Measurements from ENCODE around the gene CTSC. TPM values are rescaled to one million over a fixed set of nuclear protein-coding genes. Genes with fewer than 3 reads are reported as not detected.

CTSC gene
- total RNA-seq, 1 experiment from 2014 or later: 34.6 TPM

- no peaks in the 10 kb centered on the region for H3K36me3 ChIP-seq
- no peaks in the 10 kb centered on the region for H3K27me3 ChIP-seq
- H3K4me3 ChIP-seq: no peak overlapping the region
- no peak for DNase-seq
- H3K4me1 ChIP-seq: no peaks in the 10 kb centered on the region
- no peak overlapping the region for H3K27ac ChIP-seq
- no peaks in the 10 kb centered on the region for H3K9me3 ChIP-seq (replicated peaks)
Measured at GRCh38 chr11:88315015-88315414, 22.5 kb downstream of the CTSC start.

DNA sequence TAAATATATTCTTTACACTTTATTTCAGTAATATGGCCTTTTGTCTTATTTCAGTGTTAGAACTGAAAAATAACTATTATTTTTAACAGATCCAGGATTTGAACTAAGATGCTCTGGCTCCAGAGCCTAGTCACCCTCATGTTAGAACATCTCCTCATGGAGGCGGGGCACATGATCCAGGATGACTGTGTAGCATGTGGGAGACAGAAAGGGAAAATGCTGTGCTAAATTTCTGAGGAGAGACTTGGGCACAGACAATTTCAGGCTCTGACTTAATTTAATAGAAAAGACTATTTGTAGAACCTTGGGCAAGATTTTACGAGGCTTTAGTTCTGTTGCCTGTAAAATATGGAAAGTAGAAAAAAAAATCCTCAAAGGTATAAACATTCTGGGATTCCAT, 24.1 kb downstream of the CTSC start:
- Histone ChIP-seq H3K4me3 (no peak overlapping the region), H3K9me3 (replicated peaks) (no peaks in the 10 kb centered on the region), H3K27ac (no peak overlapping the region), H3K4me1 (no peaks in the 10 kb centered on the region), H3K27me3 (no peaks in the 10 kb centered on the region), H3K36me3 (no peaks in the 10 kb centered on the region)
- DNase-seq: no peak

GRCh38 chr11:88312628-88313027, 24.9 kb downstream of the CTSC start:
- Histone ChIP-seq H3K27ac (no peak overlapping the region), H3K27me3 (no peaks in the 10 kb centered on the region)
- DNase-seq: no peak

GRCh38 chr11:88310246-88310645, 27.3 kb downstream of the CTSC start:
- Histone ChIP-seq H3K27ac (no peak overlapping the region), H3K4me1 (no peaks in the 10 kb centered on the region), H3K36me3 (no peaks in the 10 kb centered on the region), H3K9me3 (replicated peaks) (no peaks in the 10 kb centered on the region), H3K4me3 (no peak overlapping the region), H3K27me3 (no peaks in the 10 kb centered on the region)
- no peak for DNase-seq

More at GRCh38 chr11:88312628-88313027, 24.9 kb downstream of the CTSC start:
- H3K9me3 ChIP-seq (replicated peaks): no peaks in the 10 kb centered on the region
- no peaks in the 10 kb centered on the region for H3K4me1 ChIP-seq
- no peak overlapping the region for H3K4me3 ChIP-seq
- no peaks in the 10 kb centered on the region for H3K36me3 ChIP-seq

GRCh38 chr11:88308576-88308975, 29.0 kb downstream of the CTSC start:
- DNase-seq: no peak
- Histone ChIP-seq H3K27ac (no peak overlapping the region), H3K4me1 (no peaks in the 10 kb centered on the region), H3K36me3 (no peaks in the 10 kb centered on the region), H3K27me3 (no peaks in the 10 kb centered on the region), H3K4me3 (no peak overlapping the region), H3K9me3 (replicated peaks) (no peaks in the 10 kb centered on the region)

DNA sequence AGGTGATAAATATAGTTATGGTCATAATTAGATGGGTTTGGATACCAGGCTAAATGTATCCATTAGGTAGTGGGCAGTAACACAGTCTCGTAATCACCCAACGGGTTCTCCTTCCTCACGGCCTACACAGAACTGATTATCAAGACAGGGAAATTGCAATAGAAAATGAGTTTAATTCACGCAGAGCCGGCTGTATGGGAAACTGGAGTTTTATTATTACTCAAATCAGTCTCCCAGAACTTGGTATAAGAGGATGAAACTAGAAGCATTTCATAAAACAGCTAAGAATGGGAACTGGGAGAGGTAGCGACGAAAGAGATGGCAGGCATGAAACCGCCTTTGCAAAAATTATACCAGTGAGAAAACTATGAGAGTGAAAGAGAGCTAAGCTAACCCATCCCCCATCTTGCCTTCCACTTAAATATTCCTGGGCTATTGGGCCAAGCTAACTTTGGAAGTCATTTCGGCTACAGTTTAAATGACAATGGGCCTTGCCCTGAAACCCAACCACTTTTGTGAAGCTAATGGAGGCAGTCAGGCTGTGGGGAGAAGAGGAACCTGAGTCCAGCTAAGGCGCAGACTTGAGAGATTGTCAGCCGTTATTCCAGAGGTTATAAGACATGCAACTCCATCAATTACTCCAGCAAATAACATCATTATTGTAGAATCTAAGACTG, 29.6 kb downstream of the CTSC start:
- no peaks in the 10 kb centered on the region for H3K27me3 ChIP-seq
- H3K27ac ChIP-seq: no peak overlapping the region
- no peak for DNase-seq
- H3K9me3 ChIP-seq (replicated peaks): no peaks in the 10 kb centered on the region
- no peaks in the 10 kb centered on the region for H3K4me1 ChIP-seq
- no peaks in the 10 kb centered on the region for H3K36me3 ChIP-seq
- H3K4me3 ChIP-seq: no peak overlapping the region

DNA sequence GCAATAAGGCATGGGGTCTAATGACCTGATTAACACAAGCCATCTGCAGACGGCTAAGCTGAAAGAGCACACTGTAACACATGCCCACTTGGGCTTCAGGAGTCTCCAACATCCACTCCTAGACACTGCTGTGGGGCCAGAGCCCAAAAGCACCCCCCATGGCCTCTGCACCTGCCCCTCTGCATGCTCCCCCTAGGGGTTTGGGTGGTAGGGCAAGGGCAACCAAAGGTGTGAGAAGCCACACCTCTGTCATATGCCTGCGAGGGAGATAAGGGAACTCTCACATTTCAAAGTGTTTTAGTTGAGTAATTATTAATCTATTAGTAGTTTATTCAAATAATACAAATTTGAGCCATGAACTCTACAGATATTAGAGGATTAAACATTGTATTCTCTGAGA, 30.8 kb downstream of the CTSC start:
- H3K4me1 ChIP-seq: no peaks in the 10 kb centered on the region
- H3K36me3 ChIP-seq: no peaks in the 10 kb centered on the region
- H3K9me3 ChIP-seq (replicated peaks): no peaks in the 10 kb centered on the region
- DNase-seq: no peak
- H3K4me3 ChIP-seq: no peak overlapping the region
- no peaks in the 10 kb centered on the region for H3K27me3 ChIP-seq
- no peak overlapping the region for H3K27ac ChIP-seq

- Histone ChIP-seq H3K4me3 (no peak overlapping the region), H3K36me3 (no peaks in the 10 kb centered on the region), H3K27ac (no peak overlapping the region), H3K4me1 (no peaks in the 10 kb centered on the region), H3K9me3 (replicated peaks) (no peaks in the 10 kb centered on the region), H3K27me3 (no peaks in the 10 kb centered on the region)
- DNase-seq: no peak
Measured at GRCh38 chr11:88305430-88305829, 32.1 kb downstream of the CTSC start.

- Histone ChIP-seq H3K36me3 (no peaks in the 10 kb centered on the region), H3K4me3 (no peak overlapping the region), H3K27ac (no peak overlapping the region), H3K4me1 (no peaks in the 10 kb centered on the region), H3K9me3 (replicated peaks) (no peaks in the 10 kb centered on the region), H3K27me3 (no peaks in the 10 kb centered on the region)
- DNase-seq: no peak
Measured at GRCh38 chr11:88304352-88304751, 33.2 kb downstream of the CTSC start.

DNA sequence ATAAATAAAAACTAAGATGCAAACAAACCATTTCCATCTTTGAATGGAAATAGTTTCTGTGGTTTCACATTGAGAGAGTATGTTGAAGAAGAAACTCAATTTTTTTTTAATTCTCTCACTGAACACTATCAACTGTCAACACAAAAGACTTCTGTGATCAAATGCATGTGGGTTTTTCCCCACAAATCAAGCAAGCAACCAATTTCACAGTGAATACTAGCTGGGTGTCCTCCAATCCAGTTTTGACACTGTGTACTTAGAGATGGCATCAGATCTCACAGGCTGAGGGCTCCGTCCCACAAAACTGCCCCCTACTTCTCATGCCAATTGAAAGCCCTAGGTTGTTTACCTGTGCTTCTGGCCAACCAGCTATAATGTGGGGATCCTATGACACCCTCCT, 34.5 kb downstream of the CTSC start:
- Histone ChIP-seq H3K4me1 (no peaks in the 10 kb centered on the region), H3K36me3 (no peaks in the 10 kb centered on the region), H3K27ac (no peak overlapping the region), H3K4me3 (no peak overlapping the region), H3K9me3 (replicated peaks) (no peaks in the 10 kb centered on the region), H3K27me3 (no peaks in the 10 kb centered on the region)
- no peak for DNase-seq

DNA sequence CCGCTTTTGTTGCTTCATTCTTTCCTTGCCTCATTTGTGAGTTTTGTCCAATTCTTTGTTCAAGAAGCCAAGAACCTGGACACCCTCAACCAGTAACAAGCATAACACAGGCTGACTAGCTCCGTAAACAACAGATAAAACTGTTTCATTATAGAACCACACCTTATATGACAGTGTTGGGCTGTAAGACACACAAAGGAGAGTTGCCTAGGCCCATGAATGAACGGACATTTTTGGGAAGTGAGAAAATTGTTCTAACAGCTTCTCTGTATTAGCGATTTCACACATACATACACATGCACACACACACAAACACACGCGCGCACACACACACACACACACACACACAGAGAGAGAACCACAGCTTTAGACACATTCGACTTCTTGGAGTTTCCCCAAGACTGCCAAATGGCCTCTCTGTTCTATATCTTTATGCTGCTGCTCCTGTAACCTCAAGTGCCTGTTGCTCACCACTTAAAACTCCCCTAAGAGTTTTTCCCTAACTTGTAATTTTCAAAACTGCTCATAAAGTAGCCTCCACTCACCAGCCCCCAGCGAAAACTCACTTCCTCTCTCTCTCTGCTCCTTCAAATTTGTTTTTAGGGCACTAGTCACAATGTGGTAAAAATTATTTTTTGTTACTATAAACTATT, 35.9 kb downstream of the CTSC start:
- no peak overlapping the region for H3K27ac ChIP-seq
- DNase-seq: no peak
- H3K27me3 ChIP-seq: no peaks in the 10 kb centered on the region
- H3K36me3 ChIP-seq: no peaks in the 10 kb centered on the region
- H3K4me1 ChIP-seq: no peaks in the 10 kb centered on the region
- no peaks in the 10 kb centered on the region for H3K9me3 ChIP-seq (replicated peaks)
- no peak overlapping the region for H3K4me3 ChIP-seq

GRCh38 chr11:88300888-88301487, 36.5 kb downstream of the CTSC start:
- Histone ChIP-seq H3K27me3 (no peaks in the 10 kb centered on the region), H3K4me3 (no peak overlapping the region), H3K4me1 (no peaks in the 10 kb centered on the region), H3K9me3 (replicated peaks) (no peaks in the 10 kb centered on the region), H3K36me3 (no peaks in the 10 kb centered on the region), H3K27ac (no peak overlapping the region)
- DNase-seq: no peak

- Histone ChIP-seq H3K36me3 (no peaks in the 10 kb centered on the region), H3K4me1 (no peaks in the 10 kb centered on the region; the same call in 1 of the 2 replicates), H3K4me3 (no peak overlapping the region), H3K9me3 (replicated peaks) (no peaks in the 10 kb centered on the region), H3K27me3 (no peaks in the 10 kb centered on the region), H3K27ac (no peak overlapping the region)
- DNase-seq: no peak
Measured at GRCh38 chr11:88297863-88298262, 39.7 kb downstream of the CTSC start.

- Histone ChIP-seq H3K9me3 (replicated peaks) (no peaks in the 10 kb centered on the region), H3K36me3 (no peaks in the 10 kb centered on the region), H3K27me3 (no peaks in the 10 kb centered on the region), H3K4me3 (no peak overlapping the region), H3K4me1 (no peaks in the 10 kb centered on the region; the same call in 1 of the 2 replicates), H3K27ac (no peak overlapping the region)
- no peak for DNase-seq
Measured at GRCh38 chr11:88297421-88297820, 40.1 kb downstream of the CTSC start.

GRCh38 chr11:88295028-88295427, 42.5 kb downstream of the CTSC start:
- Histone ChIP-seq H3K4me1 (no peaks in the 10 kb centered on the region; the same call in 1 of the 2 replicates), H3K4me3 (no peak overlapping the region), H3K36me3 (no peaks in the 10 kb centered on the region), H3K27me3 (no peaks in the 10 kb centered on the region), H3K27ac (no peak overlapping the region), H3K9me3 (replicated peaks) (no peaks in the 10 kb centered on the region)
- no peak for DNase-seq

All from SJCRH30 (cell line).